ENCODE measurements around the gene SELENOM.

DNA sequence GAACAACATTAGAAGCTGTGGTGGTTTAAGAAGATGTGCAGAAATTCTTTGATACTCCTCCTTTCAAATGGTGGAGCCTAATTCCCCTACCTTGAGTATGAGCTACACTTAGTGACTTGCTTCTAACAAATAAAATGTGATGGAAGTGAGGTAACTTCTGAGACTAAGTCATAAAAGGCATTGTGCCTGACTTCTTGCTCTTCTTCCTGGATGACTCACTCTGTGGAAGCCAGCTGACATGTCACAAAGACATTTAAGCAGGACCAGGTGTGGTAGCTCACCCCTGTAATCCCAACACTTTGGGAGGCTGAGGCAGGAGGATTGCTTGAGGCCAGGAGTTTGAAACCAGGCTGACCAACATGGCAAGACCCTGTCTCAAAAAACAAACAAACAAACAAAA lies 36.9 kb upstream of the SELENOM start:
- TF ChIP-seq, protein P1, sequence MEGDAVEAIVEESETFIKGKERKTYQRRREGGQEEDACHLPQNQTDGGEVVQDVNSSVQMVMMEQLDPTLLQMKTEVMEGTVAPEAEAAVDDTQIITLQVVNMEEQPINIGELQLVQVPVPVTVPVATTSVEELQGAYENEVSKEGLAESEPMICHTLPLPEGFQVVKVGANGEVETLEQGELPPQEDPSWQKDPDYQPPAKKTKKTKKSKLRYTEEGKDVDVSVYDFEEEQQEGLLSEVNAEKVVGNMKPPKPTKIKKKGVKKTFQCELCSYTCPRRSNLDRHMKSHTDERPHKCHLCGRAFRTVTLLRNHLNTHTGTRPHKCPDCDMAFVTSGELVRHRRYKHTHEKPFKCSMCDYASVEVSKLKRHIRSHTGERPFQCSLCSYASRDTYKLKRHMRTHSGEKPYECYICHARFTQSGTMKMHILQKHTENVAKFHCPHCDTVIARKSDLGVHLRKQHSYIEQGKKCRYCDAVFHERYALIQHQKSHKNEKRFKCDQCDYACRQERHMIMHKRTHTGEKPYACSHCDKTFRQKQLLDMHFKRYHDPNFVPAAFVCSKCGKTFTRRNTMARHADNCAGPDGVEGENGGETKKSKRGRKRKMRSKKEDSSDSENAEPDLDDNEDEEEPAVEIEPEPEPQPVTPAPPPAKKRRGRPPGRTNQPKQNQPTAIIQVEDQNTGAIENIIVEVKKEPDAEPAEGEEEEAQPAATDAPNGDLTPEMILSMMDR (IDR thresholded peaks at IDR 0.05): no peak
- TF ChIP-seq EZH2 (IDR thresholded peaks at IDR 0.05; ENCODE audit: borderline replicate concordance, insufficient read depth, low read depth, low read length, poor library complexity, severe bottlenecking): no peak
